ENCODE measurements around the gene BRSK2. TPM values are rescaled to one million over a fixed set of nuclear protein-coding genes. Genes with fewer than 3 reads are reported as not detected.
"Not testable (repeated sequence)": the region's sequence is repeated elsewhere in the genome, so short reads cannot be mapped to it uniquely, and the experiment has no call there.

Gene BRSK2
- total RNA-seq, 1 donor from 2014 or later, result 0.51 TPM

DNA sequence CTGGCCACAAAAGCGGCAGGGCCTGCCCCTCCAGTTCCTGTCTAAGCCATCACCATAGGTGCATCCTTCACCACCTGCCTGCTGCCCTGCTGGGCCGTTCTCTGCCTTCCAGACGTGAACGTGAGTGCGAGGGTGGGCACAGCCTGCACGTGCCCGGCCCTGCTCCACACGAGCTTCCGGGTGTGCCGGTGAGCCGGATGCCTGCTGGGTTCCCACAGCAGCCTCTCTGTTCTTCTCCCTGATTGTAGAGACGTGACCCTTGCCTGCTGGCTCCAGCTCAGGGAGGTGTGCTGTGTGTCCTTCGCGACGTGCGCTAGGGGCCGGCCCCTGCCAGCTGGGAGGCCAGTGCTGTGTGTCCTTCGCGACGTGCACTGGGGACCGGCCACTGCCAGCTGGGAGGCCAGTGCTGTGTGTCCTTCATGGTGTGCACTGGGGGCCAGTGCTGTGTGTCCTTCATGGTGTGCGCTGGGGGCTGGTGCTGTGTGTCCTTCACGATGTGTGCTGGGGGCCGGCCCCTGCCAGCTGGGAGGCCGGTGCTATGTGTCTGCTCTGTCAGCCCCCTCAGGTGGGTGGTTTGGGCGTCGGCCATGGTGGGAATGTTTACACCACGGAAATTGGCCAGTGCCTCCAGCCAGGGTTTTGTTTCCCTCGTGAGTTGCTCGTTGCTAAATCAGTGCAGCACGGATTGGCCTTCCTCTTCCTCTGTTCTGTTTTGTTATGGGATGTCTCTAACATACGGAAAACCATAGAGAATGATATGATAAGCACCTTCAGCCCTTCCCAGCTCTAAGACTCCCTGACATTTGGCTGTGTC is 35.4 kb upstream of the BRSK2 start:
- DNase-seq, result no peak

DNA sequence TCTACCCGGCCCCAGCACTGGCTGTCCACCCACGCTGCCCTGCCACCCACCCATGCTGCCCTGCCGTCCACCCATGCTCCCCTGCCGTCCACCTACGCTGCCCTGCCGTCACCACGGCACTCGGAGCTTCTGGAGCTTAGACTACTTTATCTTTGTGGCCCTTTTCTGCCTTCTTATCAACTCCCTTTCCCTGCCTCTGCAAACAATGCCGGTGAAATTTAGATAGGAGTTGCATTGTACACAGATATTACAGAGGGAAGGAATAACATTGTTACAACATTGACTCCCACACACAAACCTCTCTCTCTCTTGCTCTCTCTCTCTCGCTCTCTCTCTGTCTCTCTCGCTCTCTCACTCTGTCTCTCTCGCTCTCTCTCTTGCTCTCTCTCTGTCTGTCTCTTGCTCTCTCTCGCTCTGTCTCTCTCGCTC is 33.7 kb upstream of the BRSK2 start:
- no peak for DNase-seq

DNA sequence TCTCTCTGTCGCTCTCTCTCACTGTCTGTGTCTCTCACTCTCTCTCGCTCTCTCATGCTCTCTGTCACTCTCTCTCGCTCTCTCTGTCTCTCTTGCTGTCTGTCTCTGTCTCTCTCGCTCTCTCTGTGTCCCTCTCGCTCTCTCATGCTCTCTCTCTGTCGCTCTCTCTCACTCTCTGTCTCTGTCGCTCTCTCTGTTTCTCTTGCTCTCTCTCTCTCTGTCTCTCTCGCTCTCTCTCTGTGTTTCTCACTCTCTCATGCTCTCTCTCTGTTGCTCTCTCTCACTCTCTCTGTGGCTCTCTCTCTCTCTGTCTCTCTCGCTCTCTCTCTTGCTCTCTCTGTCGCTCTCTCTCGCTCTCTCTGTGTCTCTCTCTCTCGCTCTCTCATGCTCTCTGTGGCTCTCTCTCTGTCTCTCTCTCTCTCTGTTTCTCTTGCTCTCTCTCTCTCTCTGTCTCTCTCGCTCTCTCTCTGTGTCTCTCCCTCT is 33.2 kb upstream of the BRSK2 start:
- no peak for DNase-seq

DNA sequence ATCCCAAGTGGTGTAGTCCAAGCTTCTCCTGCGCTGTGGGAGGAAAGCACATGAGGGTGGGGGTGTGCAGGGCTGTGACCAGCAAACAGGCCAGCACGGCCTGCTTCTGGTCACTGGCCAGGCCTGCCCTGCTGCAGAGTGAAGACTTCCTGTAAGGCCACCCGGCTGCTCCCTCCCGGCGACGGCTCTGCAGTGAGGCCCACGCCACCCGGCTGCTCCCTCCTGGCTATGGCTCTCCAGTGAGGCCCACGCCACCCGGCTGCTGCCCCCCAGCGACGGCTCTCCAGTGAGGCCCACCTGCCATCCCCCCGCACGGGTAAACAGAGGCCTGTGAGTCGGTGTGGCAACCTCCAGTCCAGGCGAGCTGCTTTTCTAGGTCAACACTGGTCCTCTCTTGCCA is 31.4 kb upstream of the BRSK2 start:
- DNase-seq, result no peak

DNA sequence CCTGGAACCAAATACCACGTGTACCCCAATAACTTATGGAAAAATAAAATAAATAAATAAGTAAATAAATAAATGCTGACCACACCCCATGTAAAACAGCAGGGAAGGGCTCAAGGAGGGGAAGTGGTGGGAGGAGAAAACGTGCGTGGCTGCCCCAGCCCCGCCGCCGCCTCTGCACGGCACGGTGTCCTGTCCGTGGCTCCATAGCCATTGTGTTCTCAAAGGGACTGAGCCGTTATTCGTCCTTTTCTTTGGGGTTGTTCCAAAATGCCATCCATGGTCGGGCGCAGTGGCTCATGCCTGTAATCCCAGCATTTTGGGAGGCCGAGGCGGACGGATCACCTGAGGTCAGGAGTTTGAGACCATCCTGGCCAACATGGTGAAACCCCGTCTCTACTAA is 30.8 kb upstream of the BRSK2 start:
- not testable (repeated sequence) for DNase-seq

DNA sequence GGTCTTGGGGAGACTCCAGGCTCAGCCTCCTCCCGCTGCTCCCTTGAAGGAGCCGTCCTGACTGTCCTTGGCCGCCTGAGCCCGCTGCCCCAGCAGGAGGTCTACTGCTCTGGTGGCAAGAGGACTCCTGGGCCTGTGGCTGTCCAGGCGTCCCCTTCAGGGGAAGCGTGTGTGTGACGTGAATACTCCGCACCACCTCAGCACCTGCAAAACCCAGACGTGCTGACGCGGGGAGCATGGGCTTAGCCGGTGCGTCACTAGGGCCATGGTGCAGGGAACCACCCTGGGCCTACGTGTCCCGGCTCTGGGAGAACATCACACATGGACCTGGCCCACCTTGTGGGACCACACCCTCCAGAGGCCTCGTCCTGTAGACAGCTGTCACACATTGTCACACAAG is 30.2 kb upstream of the BRSK2 start:
- DNase-seq, result no peak

DNA sequence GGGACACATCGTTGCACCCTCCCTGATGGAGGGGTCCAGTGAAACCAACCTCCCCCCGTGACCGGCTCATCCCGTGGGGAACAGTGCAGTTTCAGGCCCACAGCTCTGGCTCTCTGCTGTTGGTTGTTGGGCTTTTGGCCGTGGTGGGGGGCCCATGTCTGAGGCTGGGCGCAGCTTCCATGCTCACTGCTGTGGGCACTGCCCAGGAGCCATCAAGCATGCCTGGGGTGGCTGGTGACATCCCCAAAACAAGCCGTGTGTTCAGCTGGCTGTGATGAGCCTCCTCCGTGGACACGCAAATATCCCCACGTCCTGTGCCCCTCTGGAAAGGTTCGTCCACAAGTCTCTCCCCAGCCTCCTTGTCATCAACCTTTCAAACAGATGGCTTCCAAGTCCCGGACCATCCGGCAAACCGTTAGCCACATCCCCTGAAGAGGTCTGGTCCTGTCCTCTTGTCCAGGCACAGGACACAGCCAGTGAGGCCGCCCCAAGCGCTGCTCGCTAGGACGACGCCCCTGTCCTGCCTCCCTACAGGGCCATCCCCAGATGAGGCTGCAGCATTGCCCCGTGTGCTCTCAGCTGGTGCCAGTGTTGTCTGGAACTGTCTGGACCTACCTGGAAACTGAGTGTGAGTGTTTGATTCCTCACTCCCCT is 29.4 kb upstream of the BRSK2 start:
- DNase-seq, result no peak

DNA sequence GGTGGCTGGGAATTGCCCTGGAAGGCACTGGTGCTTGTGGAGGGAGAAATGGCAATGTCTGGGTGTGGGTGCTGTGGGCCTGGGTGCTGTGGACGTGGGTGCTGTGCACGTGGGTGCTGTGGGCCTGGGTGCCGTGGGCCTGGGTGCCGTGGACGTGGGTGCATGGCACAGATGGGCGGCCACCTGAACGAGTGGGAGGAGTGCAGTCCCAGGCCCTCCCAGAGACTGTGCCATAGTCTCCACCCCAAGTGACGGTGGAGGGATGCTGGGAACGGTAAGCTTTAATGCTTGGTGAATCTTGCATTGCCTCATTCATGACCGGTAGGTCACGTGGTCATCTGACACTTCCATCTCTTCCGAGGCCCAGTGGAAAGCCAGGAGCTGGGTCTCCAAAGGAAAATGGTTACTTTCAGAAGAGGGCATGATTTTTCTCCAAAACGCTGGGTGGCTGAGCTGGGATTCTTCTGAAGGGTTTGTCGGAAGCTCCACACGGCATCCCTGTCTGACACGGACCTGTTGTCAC is 28.8 kb upstream of the BRSK2 start:
- DNase-seq, result no peak

DNA sequence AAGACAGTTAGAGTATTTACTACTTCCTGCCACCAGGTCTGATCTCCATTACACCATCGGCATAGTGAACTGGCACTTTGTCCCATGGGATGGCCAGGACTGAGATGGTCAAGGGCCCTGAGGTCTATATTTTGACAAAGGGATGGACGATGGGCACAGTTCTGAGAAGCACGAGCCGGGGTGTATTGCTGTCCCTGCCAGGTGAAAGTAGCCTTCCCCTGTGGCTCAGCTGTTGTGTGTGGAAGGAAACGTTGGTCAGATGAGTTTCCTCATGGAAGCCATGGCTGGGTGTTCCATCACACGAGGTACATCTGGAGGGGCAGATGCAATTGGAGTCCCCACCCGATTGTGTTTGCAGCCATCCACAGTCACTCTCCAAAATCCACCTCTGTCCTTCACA is 27.9 kb upstream of the BRSK2 start:
- no peak for DNase-seq

DNA sequence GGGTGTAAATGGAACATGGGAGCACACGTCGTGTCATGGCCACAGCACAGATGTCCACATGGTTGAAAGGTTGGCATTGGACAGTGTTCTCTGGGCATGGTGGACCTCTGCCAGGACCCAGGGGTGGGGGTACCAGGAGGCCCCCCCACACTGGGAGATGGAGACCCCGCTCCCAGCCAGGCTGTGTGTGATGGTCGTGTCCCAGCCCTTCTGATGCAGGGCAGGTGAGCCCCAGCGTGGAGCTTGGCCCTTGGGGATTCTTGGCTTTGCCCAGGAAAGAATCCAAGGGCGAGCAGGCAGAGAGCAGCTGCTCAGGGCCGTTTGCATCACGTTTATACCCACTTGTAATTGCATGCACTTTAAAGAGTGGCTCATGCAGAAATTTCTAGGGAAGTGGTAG is 22.0 kb upstream of the BRSK2 start:
- DNase-seq, result no peak

DNA sequence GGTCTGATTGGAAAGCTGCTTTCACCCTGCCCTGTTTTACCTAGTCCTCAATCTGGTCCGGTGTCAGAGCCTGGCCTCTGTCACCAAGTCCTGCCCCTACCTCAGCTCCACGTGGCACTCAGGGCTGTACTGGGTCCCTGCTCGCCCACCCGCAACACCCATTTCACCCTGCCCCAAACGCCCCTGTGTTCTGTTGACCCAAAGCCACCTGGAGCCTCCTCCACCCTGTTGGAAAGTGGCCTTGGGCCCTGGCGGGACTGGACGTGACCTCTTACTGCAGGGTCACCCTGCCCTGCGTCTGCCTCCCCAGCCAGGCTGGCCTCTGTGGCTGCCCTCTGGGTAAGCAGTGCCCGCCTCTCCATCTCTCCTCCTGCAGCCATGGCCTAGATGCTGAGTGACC is 21.5 kb upstream of the BRSK2 start:
- no peak for DNase-seq

DNA sequence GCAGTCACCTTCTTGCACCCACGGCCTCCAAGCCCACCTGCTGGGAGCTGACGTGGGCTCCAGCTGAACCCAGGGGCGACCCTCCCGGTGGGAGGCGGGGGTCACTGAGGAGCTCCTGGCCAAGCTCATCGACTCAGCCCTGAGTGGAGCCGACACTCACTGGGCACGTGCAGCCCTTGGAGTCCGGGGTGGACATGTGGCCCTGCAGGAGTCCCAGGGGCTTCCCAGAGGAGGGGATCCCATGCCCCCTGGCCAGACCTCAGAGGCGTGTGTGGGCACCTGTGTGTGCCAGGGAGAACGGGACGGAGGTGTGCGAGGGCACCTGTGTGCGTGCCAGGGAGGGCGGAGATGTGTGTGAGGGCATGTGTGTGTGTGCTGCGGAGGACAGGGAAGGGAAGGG is 20.8 kb upstream of the BRSK2 start:
- no peak for DNase-seq

DNA sequence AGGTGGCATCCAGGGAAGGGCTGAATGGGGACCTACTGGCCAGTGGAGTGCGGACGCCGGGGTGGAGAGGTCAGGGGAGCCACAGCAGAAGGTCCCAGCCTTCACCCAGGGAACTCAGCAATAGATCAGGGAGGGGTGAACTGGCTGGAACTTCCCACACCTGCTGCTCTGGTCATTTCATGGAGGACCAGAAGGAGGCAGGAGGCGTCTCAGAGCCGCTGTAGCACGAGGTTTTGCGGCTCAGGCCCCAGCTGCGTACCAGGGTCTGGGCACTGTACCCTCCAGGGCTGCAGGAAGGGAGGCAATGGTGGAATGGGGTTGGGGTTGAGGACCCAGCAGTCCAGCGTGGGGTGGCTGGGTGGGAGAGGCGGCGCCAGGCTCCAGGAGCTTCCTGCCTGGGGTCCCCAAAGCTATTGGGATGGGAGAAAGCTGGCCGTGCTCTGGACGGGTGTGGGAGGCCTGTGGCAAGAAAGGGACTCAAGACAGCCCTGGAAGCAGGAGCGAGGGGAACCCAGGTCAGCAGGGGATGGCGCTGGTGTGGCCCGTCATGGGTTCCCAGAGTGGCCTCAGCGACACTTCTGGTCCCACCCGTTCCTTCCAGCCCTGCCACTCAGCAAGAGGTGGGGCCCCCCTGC is 20.2 kb upstream of the BRSK2 start:
- DNase-seq, result no peak

DNA sequence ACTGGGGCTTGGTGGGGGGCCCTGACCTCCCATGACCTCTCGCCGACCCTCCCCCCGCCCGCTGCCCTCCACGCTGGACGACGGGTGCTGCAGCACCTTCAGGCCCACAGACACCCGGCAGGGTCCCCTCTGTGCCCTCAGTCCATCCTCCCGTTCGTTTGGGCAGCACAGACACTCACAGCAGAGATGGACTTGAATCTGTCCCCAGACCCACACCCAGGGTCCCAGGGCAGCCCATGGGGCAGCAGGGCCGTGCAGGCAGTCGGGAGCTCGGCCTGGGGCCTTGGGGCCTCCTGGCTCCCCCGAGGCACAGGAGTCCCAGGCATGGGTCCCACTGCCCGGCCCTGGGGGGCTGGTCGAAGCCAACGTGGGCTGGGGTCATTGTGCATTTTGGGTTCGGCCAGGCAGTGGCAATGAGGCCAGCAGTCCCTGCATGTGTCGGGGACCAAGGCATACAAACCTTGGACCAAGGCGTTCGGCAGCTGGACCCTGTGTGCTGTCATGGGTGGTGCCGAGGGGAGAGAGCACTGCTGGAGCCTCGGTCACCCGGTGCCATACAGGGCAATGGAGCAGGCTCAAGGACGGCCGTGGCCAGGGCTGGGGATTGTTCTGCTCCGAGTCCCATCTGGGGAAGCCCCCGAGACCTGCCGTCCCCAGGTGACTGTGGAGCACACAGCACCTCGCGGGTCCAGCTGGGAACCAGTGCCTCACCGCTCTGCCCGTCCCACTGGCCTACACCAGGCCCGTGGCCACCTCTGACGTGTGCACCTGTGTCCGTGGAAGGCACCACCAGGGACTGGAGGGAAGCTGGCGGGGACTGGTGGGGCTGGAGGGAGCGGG is 19.3 kb upstream of the BRSK2 start:
- no peak for DNase-seq

DNA sequence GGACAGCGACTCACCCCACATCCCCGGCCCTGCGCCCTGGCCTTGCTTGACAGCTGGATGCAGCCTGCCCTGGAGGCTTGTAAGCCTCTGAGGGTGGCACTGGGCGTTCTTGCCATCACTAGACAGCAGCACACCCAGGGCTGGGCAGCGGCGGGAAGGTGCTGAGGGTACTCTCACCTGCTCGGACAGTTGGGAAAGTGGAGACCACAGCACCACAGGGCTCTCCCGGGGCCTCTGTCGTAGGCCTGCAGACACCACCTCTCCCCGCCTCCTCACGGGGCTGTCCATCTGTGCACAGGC is 18.8 kb upstream of the BRSK2 start:
- no peak for DNase-seq

DNA sequence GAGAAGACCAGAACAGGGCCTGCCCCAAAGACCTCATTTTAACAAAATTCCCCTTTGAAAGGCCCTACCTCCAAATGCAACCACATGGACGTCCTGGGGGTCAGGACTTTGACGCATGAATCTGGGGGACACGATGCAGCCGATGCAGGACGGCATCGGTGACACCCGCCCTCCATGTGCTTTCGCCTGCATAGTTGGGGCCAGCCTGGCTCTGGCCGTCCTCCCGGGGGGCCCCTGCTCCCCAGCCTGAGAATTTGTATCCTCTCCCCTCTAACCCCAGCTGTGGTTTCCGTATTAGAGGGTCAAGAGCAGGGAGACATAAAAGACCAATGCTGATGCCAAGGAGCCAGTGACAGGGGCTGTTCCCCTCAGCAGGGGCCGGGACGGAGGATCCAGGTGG is 18.4 kb upstream of the BRSK2 start:
- DNase-seq, result no peak

DNA sequence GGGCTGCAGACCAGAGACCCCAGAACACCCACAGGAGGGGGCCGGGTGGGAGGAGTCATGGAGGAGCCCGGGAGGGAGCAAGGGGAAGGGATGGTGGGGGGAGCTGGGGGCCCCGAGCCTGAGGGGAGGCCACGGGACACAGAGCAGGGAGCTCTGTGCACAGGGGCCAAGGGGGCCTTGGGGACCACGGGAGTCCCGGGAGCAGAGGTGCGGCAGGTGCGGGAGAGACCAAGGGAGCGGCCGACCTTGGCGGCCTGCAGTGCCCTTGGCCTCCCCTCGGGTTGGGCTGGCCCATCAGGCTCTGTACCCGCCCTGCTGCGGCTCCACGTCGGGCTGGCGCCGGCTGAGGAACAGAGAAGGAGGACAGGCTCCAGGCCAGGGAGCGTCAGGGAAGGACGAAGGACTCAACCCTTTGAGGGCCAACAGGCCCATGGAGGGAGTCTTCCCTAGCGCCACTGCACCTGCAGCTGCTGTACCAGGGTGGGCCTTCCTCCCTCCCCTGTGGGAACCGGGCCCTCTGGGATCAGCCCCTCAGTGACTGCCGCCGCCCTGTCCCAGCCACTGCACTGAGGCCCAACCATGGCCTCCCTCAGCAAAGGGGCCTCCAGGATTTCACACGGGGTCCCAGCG is 17.8 kb upstream of the BRSK2 start:
- DNase-seq, result no peak

DNA sequence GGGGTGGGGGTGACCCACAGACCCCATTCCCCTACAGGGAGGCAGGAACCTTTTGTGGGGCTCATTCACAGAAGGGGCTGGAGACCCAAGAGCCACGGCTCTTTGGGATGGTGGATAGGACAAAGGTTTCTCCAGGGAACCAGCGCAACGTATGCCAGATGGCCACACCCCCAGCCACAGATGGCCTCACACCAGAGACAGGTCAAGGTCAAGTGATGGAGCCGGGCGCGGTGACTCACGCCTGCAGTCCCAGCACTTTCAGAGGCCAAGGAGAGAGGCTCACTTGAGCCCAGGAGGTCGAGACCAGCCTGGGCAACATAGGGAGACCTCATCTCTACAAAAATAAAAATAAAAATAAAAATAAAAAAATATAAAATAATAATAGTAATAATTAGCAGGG is 17.1 kb upstream of the BRSK2 start:
- DNase-seq, result no peak

DNA sequence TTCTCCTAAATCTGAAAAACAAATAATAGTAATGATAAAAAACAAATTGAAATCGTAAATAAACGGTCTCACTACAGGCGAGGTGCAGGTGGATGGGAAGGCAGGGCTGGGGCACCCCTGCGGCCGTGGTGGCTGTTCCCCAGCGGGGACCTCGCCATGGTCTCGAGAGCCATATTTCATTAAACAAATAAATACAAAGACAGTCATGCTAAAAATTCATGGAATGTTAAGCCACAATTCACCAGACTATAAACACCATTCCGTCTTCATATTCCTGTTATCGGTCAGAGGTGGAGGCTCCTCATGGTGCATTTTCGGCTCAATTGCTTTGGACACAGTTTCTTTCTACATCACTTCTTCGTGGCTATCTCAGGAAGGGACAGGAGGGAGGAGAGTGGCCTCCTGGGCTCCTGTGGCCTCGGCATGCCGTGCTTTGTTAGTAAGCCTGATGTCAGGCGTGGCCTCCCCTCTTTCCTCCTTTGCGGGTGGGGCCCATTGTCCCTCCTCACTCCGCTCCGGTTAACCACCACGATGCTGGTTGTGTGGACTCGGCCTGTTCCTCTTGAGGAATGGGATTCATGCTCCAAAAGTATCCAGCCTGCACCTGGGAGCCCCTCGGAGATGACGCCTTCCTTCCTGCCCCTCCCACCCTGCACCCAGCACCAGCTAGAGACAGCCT is 16.1 kb upstream of the BRSK2 start:
- no peak for DNase-seq

DNA sequence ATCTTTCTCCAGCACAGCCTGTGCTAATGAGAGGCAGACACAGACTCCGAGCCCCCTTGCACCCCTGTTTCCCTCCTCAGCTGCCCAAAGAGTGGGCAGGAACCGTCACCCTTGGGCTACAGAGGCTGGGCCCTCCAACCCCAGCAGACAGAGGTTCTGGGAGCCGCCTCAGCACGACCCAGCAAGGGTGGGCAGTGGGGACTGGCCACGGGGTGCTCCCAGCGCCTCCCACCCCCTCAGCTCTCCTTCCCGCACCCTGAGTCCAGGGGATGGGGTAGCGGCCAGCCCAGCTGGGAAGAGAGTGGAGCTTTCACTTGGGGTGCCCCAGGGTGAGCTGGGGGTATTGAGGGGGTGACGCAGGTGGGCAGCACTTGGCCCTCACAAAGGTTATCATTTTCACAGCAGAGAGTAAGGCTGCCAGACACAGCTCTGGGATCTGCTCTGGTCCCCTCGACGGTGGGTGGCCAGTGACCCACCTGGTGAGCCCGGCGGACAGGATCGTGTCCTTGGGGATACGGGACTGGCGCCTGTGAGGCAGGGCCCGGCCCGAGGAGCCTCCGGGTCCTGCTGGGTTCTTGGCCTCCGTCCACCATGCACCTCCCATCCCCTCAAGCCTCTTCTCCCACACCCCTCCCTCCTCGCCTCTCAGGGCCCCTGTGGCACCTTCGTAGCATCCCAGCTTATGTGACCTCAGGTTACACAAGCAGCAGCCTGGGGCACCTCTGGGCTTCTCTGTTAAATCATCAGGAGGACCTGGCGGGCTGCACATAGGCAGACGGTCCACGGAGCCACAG is 14.4 kb upstream of the BRSK2 start:
- DNase-seq, result no peak

DNA sequence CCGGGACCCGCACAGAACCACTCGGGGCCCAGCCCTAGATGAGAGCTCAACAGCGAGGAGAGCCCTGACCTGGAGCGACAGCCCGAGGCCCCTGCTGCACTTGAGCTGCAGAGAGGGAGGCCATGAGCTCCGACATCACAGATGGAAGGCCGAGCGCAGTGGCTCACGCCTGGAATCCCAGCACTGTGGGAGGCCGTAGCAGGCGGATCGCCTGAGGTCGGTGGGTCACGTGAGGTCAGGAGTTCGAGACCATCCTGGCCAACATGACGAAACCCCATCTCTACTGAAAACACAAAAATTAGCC is 13.8 kb upstream of the BRSK2 start:
- DNase-seq, result no peak
